HepG2 (cell line): ENCODE measurements around the gene PTPN12. TPM values are rescaled to one million over a fixed set of nuclear protein-coding genes. Genes with fewer than 3 reads are reported as not detected.
A peak's percentile ranks its signal among the peaks of the same experiment; 100 is the strongest.

Experiments
- ATAC-seq: fragments of 200-7000 bp; cut with Tn5 transposase; 3 replicates; pipeline ENCODE4 v1.9.1; 2020; ENCODE audit warnings: mild to moderate bottlenecking, moderate library complexity
- BruUV-seq: library from RNA; stranded (reverse); fragments of 400-500 nt; replicated peaks from 2 replicates; lab custom pipeline; 2021; lab: Mats Ljungman, UMichigan
- CTCF ChIA-PET: fragments of 300-600 bp; formaldehyde crosslinking; extraction: SDS; loops from one replicate; lab custom pipeline; 2021; ENCODE audit warnings: low total read pairs, inconsistent platforms, low intra/inter-chr PET ratio; lab: Yijun Ruan, JAX
- POLR2A ChIA-PET: fragments of 350-600 bp; sonication (Branson Sonifier 250); formaldehyde crosslinking; loops from one replicate; lab custom pipeline; 2020; ENCODE audit warnings: antibody characterized with exemption, inconsistent platforms; lab: Yijun Ruan, JAX
- DNase-seq: peaks from one replicate; pipeline ENCODE4 v3.0.0-alpha.2; 2015; ENCODE audit warnings: low spot score
- FAIRE-seq: peaks from 3 replicates; lab custom pipeline; 2011; peaks lifted over from hg19 to GRCh38; lab: Jason Lieb, UNC
- H2AFZ ChIP-seq: one replicate; pipeline ENCODE4 v1.6.1; 2011; ENCODE audit warnings: low read length, inconsistent platforms
- H3K27ac ChIP-seq: fragments of 300-600 bp; 3 replicates; pipeline ENCODE4 v1.8.0; 2011; ENCODE audit warnings: mixed run types, mild to moderate bottlenecking, mixed read lengths, low read length, inconsistent platforms; ENCODE audit not compliant: insufficient read depth; ENCODE audit errors: extremely low read length
- H3K27me3 ChIP-seq, 2 experiments: fragments of 200-600 bp in 1 of 2; 2 replicates in 1 of 2; 3 replicates in 1 of 2; pipeline versions ENCODE4 v1.6.0 to v1.8.0; 2011; ENCODE audit warnings: low read length in 2 of 2, mild to moderate bottlenecking in 2 of 2, moderate library complexity in 2 of 2, inconsistent platforms in 1 of 2; ENCODE audit not compliant: insufficient read depth in 2 of 2, control insufficient read depth in 1 of 2
- H3K36me3 ChIP-seq, 2 experiments: fragments of 200-600 bp in 1 of 2; replicated peaks in 1 of 2; 2 replicates in 1 of 2; 3 replicates in 1 of 2; pipeline versions ENCODE4 v1.5.1 to v1.8.0; 2011; ENCODE audit warnings: low read length in 2 of 2, inconsistent platforms in 1 of 2; ENCODE audit not compliant: insufficient read depth in 2 of 2, control insufficient read depth in 1 of 2
- H3K4me1 ChIP-seq: 2 replicates; pipeline ENCODE4 v1.5.1; 2012; ENCODE audit warnings: low read length, inconsistent platforms; ENCODE audit not compliant: insufficient read depth
- H3K4me2 ChIP-seq: 2 replicates; pipeline ENCODE4 v1.6.0; 2011; ENCODE audit warnings: low read depth, low read length, inconsistent platforms
- H3K4me3 ChIP-seq, 3 experiments: fragments of 200-600 bp in 1 of 3; sonication (generic), shearing (Covaris generic) in 1 of 3; replicated peaks in 1 of 3; 2 replicates each; pipeline ENCODE4 v1.5.1; 2011 to 2016; ENCODE audit warnings: low read length in 3 of 3, inconsistent platforms in 2 of 3, low read depth in 2 of 3, mild to moderate bottlenecking in 2 of 3, control low read depth in 1 of 3, mixed read lengths in 1 of 3; ENCODE audit not compliant: insufficient read depth in 1 of 3
- H3K79me2 ChIP-seq: one replicate; pipeline ENCODE4 v1.6.1; 2011; ENCODE audit warnings: low read length, inconsistent platforms; ENCODE audit not compliant: insufficient read depth
- H3K9ac ChIP-seq: 2 replicates; pipeline ENCODE4 v1.6.0; 2011; ENCODE audit warnings: mild to moderate bottlenecking, low read depth, low read length, inconsistent platforms; ENCODE audit not compliant: insufficient read depth
- H3K9me3 ChIP-seq: 2 replicates; pipeline ENCODE4 v1.5.1; 2012; ENCODE audit warnings: mild to moderate bottlenecking, low read length
- H4K20me1 ChIP-seq: 2 replicates; pipeline ENCODE4 v1.6.0; 2011; ENCODE audit warnings: inconsistent platforms, mild to moderate bottlenecking, low read length, moderate library complexity; ENCODE audit not compliant: insufficient read depth
- EP300 ChIP-seq, 3 experiments: sonication (generic) in 1 of 3; formaldehyde crosslinking in 1 of 3; IDR thresholded peaks; 2 replicates each; pipeline versions ENCODE4 v1.5.1 to v1.6.1; 2011 to 2020; ENCODE audit warnings: low read depth in 2 of 3, low read length in 2 of 3, borderline replicate concordance in 1 of 3, improper control_type of control experiment in 1 of 3, mild to moderate bottlenecking in 1 of 3, missing genetic modification reagents in 1 of 3, moderate library complexity in 1 of 3
- GATAD2A ChIP-seq: IDR thresholded peaks from 2 replicates; pipeline ENCODE4 v1.6.1; 2016
- KLF15 ChIP-seq: sonication (generic); formaldehyde crosslinking; IDR thresholded peaks from 2 replicates; pipeline ENCODE4 v1.8.1; 2023; ENCODE audit warnings: borderline replicate concordance, mild to moderate bottlenecking, inconsistent platforms, missing genetic modification reagents, mixed read lengths
- MEF2D ChIP-seq: sonication (generic); formaldehyde crosslinking; IDR thresholded peaks from 2 replicates; pipeline ENCODE4 v1.5.1; 2020; ENCODE audit warnings: mild to moderate bottlenecking, missing genetic modification reagents
- POLR2AphosphoS5 ChIP-seq: IDR thresholded peaks from 2 replicates; pipeline ENCODE4 v1.6.1; 2012; ENCODE audit warnings: low read depth, low read length
- REST ChIP-seq, 2 experiments: IDR thresholded peaks; 2 replicates each; pipeline ENCODE4 v1.6.1; 2011 to 2012; ENCODE audit warnings: low read length in 2 of 2, borderline replicate concordance in 1 of 2, low read depth in 1 of 2, mild to moderate bottlenecking in 1 of 2, moderate library complexity in 1 of 2
- ZNF317 ChIP-seq: sonication (generic); formaldehyde crosslinking; IDR thresholded peaks from 2 replicates; pipeline ENCODE4 v1.5.0; 2020; ENCODE audit warnings: mild to moderate bottlenecking, missing genetic modification reagents
- ZNF468 ChIP-seq: sonication (generic); formaldehyde crosslinking; IDR thresholded peaks from 2 replicates; pipeline ENCODE4 v1.8.0; 2022; ENCODE audit warnings: mild to moderate bottlenecking, moderate library complexity, missing genetic modification reagents
- WGBS: methylation state at CpG from one replicate; pipeline ENCODE4 v1.1.6; 2017; ENCODE audit warnings: low lambda C conversion rate; 5-methylcytosine and 5-hydroxymethylcytosine counted together
- in situ Hi-C: cut with HindIII; loops from 2 replicates; pipeline ENCODE4 v1.10.0; 2017; ENCODE audit warnings: low pct_unique_long_range_greater_than_20kb; ENCODE audit not compliant: extremely low pct_ligation_motif_present
- intact Hi-C: fragments of 100-400 bp; cut with micrococcal nuclease; formaldehyde crosslinking; loops from one replicate; pipeline ENCODE4 v1.10.0; 2022; ENCODE audit not compliant: unreplicated experiment
- polyA plus RNA-seq, 8 experiments: library from polyadenylated mRNA; depleted of rRNA in 3 of 8; stranded (reverse) in 7 of 8; unstranded in 1 of 8; fragments of >200 nt; fragmentation: Illumina TruSeq in 4 of 8; extraction: Trizol in 4 of 8; gene quantifications; 2 replicates each; pipeline versions ENCODE4 v1.2.1 to v1.2.3, GENCODE V29; 2011 to 2016; ENCODE audit warnings: low read depth in 4 of 8, missing spikeins in 1 of 8, mixed read lengths in 1 of 8; ENCODE audit not compliant: insufficient read depth in 1 of 8
- total RNA-seq, 5 experiments: library from RNA; depleted of rRNA; stranded (reverse); fragments of >200 nt; fragmentation: Illumina TruSeq; extraction: Trizol; gene quantifications; 2 replicates each; pipeline ENCODE4 v1.2.3, GENCODE V29; 2016; ENCODE audit warnings: low read depth in 1 of 5
- TF ChIP-seq, protein P1 (sequence below): sonication (generic); formaldehyde crosslinking; conservative IDR thresholded peaks from 2 replicates; pipeline ENCODE4 v1.8.0; 2022; ENCODE audit warnings: mild to moderate bottlenecking, moderate library complexity, missing genetic modification reagents
- TF ChIP-seq, protein P2 (sequence below): sonication (generic); formaldehyde crosslinking; IDR thresholded peaks from 2 replicates; pipeline ENCODE4 v1.5.1; 2020; ENCODE audit warnings: mild to moderate bottlenecking, missing genetic modification reagents, borderline replicate concordance

The PTPN12 gene
- total and polyA plus RNA-seq, 2 of the 13 experiments (the other 11 are each of a cell fraction or from before 2014, with no cell fraction given) = 22.9 to 56.8 TPM

DNA sequence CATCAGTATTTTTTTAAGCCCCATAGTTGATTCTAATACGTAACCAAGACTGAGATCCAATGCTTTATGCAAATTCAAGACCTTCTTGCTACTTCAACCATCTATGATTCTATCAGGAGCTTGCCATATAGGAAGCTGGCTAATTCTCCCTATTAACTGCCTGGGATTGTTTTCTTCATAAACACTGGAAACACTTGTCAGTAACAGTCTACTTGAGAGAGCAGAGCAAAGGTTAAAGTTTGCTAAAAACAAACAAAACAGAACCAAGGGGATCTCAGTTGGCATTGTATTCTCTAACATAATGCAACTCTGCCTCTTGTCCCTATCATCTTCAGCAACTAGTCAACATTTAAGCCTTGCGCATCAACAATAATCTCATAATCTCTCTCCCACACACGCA is 21.0 kb upstream of the PTPN12 start:
- Histone ChIP-seq H3K4me3 (no peak overlapping the region), H3K4me2 (peak overlapping the region; percentile 46), H4K20me1 (no peaks in the 10 kb centered on the region), H3K36me3 (no peaks in the 10 kb centered on the region), H3K27me3 (no peaks in the 10 kb centered on the region), H2AFZ (no peak overlapping the region), H3K4me1 (peaks cover 34% of the 10 kb centered on the region), H3K79me2 (no peaks in the 10 kb centered on the region), H3K27ac (no peak overlapping the region), H3K9ac (no peak overlapping the region), H3K9me3 (no peaks in the 10 kb centered on the region)
- ATAC-seq (peak; percentile 53), FAIRE-seq (peak; percentile 12), DNase-seq (peak; percentile 63)
- ChIA-PET CTCF (no interaction called here), POLR2A (interaction anchor here (0.8 to 1.5 kb wide), 4 partner anchors 20 to 107 kb away, joined by 3 to 9 read pairs (median 4); partner anchors contain the start of genes GSAP and PTPN12)
- in situ Hi-C loops (no loop called here), intact Hi-C loops (no loop called here)
- WGBS = 71% methylated on average over 3 of the region's 3 CpGs
- BruUV-seq = no TSS peak
- TF ChIP-seq REST (IDR thresholded peaks at IDR 0.05; ENCODE audit: borderline replicate concordance in 1 of 2, low read depth in 1 of 2, low read length in 2 of 2) (0 out of 4 replicates have a peak, but pooled peaks of 1 of the 2 experiments have one; percentile 23), POLR2AphosphoS5 (no peak), MEF2D (CRISPR knock-in tag) (no peak), ZNF468 (no peak), EP300 (IDR thresholded peaks at IDR 0.05; ENCODE audit: low read depth in 2 of 2, low read length in 2 of 2) (peak in 1 of 2 experiments; percentile 43; a peak in 1 of 4 replicates), EP300 (CRISPR knock-in tag; IDR thresholded peaks at IDR 0.05; ENCODE audit: borderline replicate concordance) (no peak), GATAD2A (CRISPR knock-in tag) (peak; percentile 85), ZNF317 (peak; percentile 53; the same call in 1 of the 2 replicates), KLF15 (no peak)
- TF ChIP-seq, protein P1, sequence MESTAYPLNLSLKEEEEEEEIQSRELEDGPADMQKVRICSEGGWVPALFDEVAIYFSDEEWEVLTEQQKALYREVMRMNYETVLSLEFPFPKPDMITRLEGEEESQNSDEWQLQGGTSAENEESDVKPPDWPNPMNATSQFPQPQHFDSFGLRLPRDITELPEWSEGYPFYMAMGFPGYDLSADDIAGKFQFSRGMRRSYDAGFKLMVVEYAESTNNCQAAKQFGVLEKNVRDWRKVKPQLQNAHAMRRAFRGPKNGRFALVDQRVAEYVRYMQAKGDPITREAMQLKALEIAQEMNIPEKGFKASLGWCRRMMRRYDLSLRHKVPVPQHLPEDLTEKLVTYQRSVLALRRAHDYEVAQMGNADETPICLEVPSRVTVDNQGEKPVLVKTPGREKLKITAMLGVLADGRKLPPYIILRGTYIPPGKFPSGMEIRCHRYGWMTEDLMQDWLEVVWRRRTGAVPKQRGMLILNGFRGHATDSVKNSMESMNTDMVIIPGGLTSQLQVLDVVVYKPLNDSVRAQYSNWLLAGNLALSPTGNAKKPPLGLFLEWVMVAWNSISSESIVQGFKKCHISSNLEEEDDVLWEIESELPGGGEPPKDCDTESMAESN (CRISPR knock-in tag) = no peak
- TF ChIP-seq, protein P2, sequence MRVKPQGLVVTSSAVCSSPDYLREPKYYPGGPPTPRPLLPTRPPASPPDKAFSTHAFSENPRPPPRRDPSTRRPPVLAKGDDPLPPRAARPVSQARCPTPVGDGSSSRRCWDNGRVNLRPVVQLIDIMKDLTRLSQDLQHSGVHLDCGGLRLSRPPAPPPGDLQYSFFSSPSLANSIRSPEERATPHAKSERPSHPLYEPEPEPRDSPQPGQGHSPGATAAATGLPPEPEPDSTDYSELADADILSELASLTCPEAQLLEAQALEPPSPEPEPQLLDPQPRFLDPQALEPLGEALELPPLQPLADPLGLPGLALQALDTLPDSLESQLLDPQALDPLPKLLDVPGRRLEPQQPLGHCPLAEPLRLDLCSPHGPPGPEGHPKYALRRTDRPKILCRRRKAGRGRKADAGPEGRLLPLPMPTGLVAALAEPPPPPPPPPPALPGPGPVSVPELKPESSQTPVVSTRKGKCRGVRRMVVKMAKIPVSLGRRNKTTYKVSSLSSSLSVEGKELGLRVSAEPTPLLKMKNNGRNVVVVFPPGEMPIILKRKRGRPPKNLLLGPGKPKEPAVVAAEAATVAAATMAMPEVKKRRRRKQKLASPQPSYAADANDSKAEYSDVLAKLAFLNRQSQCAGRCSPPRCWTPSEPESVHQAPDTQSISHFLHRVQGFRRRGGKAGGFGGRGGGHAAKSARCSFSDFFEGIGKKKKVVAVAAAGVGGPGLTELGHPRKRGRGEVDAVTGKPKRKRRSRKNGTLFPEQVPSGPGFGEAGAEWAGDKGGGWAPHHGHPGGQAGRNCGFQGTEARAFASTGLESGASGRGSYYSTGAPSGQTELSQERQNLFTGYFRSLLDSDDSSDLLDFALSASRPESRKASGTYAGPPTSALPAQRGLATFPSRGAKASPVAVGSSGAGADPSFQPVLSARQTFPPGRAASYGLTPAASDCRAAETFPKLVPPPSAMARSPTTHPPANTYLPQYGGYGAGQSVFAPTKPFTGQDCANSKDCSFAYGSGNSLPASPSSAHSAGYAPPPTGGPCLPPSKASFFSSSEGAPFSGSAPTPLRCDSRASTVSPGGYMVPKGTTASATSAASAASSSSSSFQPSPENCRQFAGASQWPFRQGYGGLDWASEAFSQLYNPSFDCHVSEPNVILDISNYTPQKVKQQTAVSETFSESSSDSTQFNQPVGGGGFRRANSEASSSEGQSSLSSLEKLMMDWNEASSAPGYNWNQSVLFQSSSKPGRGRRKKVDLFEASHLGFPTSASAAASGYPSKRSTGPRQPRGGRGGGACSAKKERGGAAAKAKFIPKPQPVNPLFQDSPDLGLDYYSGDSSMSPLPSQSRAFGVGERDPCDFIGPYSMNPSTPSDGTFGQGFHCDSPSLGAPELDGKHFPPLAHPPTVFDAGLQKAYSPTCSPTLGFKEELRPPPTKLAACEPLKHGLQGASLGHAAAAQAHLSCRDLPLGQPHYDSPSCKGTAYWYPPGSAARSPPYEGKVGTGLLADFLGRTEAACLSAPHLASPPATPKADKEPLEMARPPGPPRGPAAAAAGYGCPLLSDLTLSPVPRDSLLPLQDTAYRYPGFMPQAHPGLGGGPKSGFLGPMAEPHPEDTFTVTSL (CRISPR knock-in tag) = 0 out of 2 replicates have a peak, but pooled peaks have one; percentile 55
